ENCODE measurements around the gene MSN.

MSN gene

DNA sequence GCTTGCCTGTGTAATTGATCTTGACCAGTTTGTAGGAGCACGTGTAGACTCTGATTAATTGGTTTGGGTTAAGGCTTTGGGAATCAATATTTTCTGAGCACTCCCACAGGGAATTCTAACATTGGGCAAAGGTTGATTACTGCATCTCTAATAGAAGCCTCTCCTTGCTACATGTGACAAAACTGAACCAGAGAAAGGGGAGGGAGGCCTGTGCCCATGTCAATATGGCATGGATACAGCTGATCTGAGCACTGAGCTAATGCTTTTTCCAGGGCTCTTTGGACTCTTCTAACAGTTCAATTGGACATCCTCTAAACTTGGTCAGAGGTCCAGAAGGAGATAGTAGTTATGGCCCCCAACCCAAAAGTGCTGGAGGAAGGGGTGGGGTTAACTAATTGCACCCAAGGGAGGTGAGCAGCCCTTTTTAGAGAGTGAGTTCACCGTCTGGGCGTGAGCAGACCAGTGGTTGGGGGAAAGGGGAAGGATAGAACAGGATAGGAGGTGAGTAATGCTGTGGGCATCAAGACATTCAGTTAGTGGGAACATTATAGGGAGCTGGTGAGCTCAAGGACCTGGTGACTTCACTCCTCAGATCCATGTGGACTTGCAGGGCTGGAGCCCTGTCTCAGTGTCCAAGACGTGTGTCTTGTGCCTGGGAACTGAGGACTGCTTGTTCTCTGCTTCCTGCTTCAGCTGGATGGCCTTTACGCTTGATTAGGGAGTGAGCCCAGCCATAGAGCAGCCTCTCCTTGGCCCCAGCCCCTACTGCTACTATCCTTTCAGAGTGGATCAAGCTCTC, 22.8 kb downstream of the MSN start:
- H3K4me1 ChIP-seq (ENCODE audit: control insufficient read depth, insufficient read depth, low read length, poor library complexity, severe bottlenecking) = peaks cover 25% of the 10 kb centered on the region
- 70 to 95% methylated on average over 2 of the region's 5 CpGs for WGBS, 2 experiments (ENCODE audit: insufficient coverage in 2 of 2)
- no peaks in the 10 kb centered on the region for H3K9me3 ChIP-seq (ENCODE audit: control insufficient read depth, low read length)
- no peak overlapping the region for H3K27ac ChIP-seq (ENCODE audit: low read depth, low read length, severe bottlenecking)
- no peak overlapping the region for H3K4me3 ChIP-seq (ENCODE audit: extremely low read depth, insufficient read depth, low read length, poor library complexity, severe bottlenecking)
- peaks cover 9% of the 10 kb centered on the region for H3K36me3 ChIP-seq (ENCODE audit: control insufficient read depth, insufficient read depth, low read length)

GRCh38 chrX:65695849-65696449, 28.5 kb downstream of the MSN start:
- no CpG with 5 or more reads among the region's 3 CpGs for WGBS, 2 experiments (ENCODE audit: insufficient coverage in 2 of 2)
- H3K9me3 ChIP-seq (ENCODE audit: control insufficient read depth, low read length) = no peaks in the 10 kb centered on the region
- no peak overlapping the region for H3K4me3 ChIP-seq (ENCODE audit: extremely low read depth, insufficient read depth, low read length, poor library complexity, severe bottlenecking)
- H3K4me1 ChIP-seq (ENCODE audit: control insufficient read depth, insufficient read depth, low read length, poor library complexity, severe bottlenecking) = peaks cover 45% of the 10 kb centered on the region
- H3K36me3 ChIP-seq (ENCODE audit: control insufficient read depth, insufficient read depth, low read length) = peaks cover 18% of the 10 kb centered on the region
- H3K27ac ChIP-seq (ENCODE audit: low read depth, low read length, severe bottlenecking) = no peak overlapping the region

GRCh38 chrX:65696613-65697012, 29.2 kb downstream of the MSN start:
- Histone ChIP-seq H3K9me3 (ENCODE audit: control insufficient read depth, low read length) (no peaks in the 10 kb centered on the region), H3K27ac (ENCODE audit: low read depth, low read length, severe bottlenecking) (peak overlapping the region; percentile 78), H3K4me1 (ENCODE audit: control insufficient read depth, insufficient read depth, low read length, poor library complexity, severe bottlenecking) (peaks cover 45% of the 10 kb centered on the region), H3K4me3 (ENCODE audit: extremely low read depth, insufficient read depth, low read length, poor library complexity, severe bottlenecking) (no peak overlapping the region), H3K36me3 (ENCODE audit: control insufficient read depth, insufficient read depth, low read length) (peaks cover 24% of the 10 kb centered on the region)
- WGBS, 2 experiments (ENCODE audit: insufficient coverage in 2 of 2) = no CpG with 5 or more reads among the region's 3 CpGs

DNA sequence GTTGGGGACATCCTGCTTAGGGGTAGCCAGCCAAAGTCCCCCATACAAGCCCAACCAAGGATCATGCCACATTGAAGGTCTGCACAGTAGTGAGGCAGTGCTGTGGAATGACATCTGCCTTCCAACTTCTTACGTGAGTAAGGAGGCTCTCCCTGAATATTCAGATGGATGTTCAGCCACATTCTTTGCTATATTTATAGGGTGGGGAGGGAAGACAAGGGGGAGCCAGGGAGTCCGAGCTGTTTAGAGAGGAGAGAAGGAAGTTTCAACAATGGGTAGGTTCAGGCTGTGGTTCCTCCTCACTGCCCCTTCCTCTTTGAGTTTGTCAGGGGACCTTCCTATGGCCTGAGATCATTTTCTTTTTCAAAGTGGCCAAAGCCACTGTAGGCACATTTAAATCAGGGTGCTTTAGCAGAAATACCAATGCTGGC, 29.8 kb downstream of the MSN start:
- H3K36me3 ChIP-seq (ENCODE audit: control insufficient read depth, insufficient read depth, low read length) = peaks cover 21% of the 10 kb centered on the region
- H3K4me1 ChIP-seq (ENCODE audit: control insufficient read depth, insufficient read depth, low read length, poor library complexity, severe bottlenecking) = peaks cover 45% of the 10 kb centered on the region
- no peak overlapping the region for H3K4me3 ChIP-seq (ENCODE audit: extremely low read depth, insufficient read depth, low read length, poor library complexity, severe bottlenecking)
- 40 to 80% methylated on average over 1 of the region's 2 CpGs for WGBS, 2 experiments (ENCODE audit: insufficient coverage in 2 of 2)
- peak overlapping the region; percentile 78 for H3K27ac ChIP-seq (ENCODE audit: low read depth, low read length, severe bottlenecking)
- no peaks in the 10 kb centered on the region for H3K9me3 ChIP-seq (ENCODE audit: control insufficient read depth, low read length)

DNA sequence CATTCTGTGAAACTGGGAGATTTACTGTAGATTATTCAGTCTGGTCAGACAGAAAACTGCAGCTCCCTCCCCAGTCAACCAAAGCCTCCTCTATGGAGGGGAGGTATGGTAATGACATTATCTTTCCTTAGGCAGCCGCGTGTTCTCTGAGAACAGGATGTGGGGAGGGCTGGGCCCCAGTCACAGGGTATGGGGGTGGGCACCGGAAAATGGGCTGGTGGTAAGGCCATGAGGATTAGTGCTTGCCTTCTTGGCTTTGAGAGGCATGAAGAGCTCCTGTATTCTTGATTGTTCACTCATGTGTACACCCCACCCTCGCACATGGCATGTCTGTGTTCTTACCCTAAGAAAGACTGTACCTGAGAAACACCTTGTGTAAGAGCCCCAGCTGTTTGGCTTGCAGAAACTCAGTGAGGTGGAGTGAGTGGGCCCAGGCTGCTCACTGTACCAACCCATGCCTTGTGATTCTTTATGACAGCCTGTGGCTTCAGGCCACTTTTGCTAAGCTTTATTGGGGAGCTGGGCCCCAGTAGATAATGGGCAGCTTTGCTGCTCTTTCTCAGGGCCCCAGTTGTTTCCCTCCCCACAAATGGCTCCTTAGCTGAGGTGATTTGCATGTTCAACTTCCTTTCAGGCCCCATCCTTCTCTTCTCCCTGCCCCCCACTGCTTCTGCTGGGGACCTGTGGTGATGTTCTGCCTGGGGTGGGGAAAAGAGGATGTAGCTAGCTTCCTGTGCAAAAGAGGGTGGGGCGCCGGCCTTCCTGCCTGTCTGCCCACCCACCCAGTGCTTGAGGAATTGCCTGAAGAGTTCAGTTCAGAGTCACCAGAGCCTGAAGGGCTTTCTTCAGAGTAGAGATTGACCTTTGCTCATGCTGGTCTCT, 30.7 kb downstream of the MSN start:
- peak overlapping the region; percentile 78 for H3K27ac ChIP-seq (ENCODE audit: low read depth, low read length, severe bottlenecking)
- H3K4me3 ChIP-seq (ENCODE audit: extremely low read depth, insufficient read depth, low read length, poor library complexity, severe bottlenecking) = peak overlapping the region; percentile 2
- no peaks in the 10 kb centered on the region for H3K9me3 ChIP-seq (ENCODE audit: control insufficient read depth, low read length)
- H3K4me1 ChIP-seq (ENCODE audit: control insufficient read depth, insufficient read depth, low read length, poor library complexity, severe bottlenecking) = peaks cover 45% of the 10 kb centered on the region
- peaks cover 18% of the 10 kb centered on the region for H3K36me3 ChIP-seq (ENCODE audit: control insufficient read depth, insufficient read depth, low read length)
- WGBS, 2 experiments (ENCODE audit: insufficient coverage in 2 of 2) = 30 to 75% methylated on average over 2 of the region's 6 CpGs

DNA sequence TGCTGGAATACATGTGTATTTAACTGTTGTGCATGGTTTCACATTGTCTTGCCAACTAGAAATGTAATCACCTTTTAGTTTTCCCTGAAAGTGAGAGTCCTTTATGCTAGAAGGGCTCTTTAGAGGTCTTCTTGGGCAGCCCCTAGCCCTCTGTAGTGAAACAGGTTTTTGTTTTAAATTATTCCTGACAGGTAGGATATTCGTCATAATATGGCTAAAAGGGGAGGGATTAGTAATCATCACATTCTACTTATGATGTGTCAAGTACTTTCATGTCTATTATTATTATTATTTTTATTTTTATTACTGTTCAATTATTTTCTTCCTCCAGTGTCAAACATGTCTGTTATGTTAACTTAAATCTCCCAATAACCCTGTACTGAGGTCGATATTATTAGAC, 35.5 kb downstream of the MSN start:
- 100% methylated on average over 1 of the region's 2 CpGs; no CpG with 5 or more reads in 1 of the 2 experiments for WGBS, 2 experiments (ENCODE audit: insufficient coverage in 2 of 2)

GRCh38 chrX:65705439-65705838, 38.0 kb downstream of the MSN start:
- peaks cover 30% of the 10 kb centered on the region for H3K4me1 ChIP-seq (ENCODE audit: control insufficient read depth, insufficient read depth, low read length, poor library complexity, severe bottlenecking)
- H3K4me3 ChIP-seq (ENCODE audit: extremely low read depth, insufficient read depth, low read length, poor library complexity, severe bottlenecking) = no peak overlapping the region
- peak overlapping the region; percentile 83 for H3K27ac ChIP-seq (ENCODE audit: low read depth, low read length, severe bottlenecking)
- WGBS, 2 experiments (ENCODE audit: insufficient coverage in 2 of 2) = 53 to 100% methylated on average over 2 of the region's 5 CpGs
- H3K9me3 ChIP-seq (ENCODE audit: control insufficient read depth, low read length) = no peaks in the 10 kb centered on the region
- peaks cover 9% of the 10 kb centered on the region for H3K36me3 ChIP-seq (ENCODE audit: control insufficient read depth, insufficient read depth, low read length)

More for the DNA sequence above, 35.5 kb downstream of the MSN start:
- Histone ChIP-seq H3K4me3 (ENCODE audit: extremely low read depth, insufficient read depth, low read length, poor library complexity, severe bottlenecking) (no peak overlapping the region), H3K27ac (ENCODE audit: low read depth, low read length, severe bottlenecking) (no peak overlapping the region), H3K4me1 (ENCODE audit: control insufficient read depth, insufficient read depth, low read length, poor library complexity, severe bottlenecking) (peaks cover 44% of the 10 kb centered on the region), H3K9me3 (ENCODE audit: control insufficient read depth, low read length) (no peaks in the 10 kb centered on the region), H3K36me3 (ENCODE audit: control insufficient read depth, insufficient read depth, low read length) (peaks cover 18% of the 10 kb centered on the region)

DNA sequence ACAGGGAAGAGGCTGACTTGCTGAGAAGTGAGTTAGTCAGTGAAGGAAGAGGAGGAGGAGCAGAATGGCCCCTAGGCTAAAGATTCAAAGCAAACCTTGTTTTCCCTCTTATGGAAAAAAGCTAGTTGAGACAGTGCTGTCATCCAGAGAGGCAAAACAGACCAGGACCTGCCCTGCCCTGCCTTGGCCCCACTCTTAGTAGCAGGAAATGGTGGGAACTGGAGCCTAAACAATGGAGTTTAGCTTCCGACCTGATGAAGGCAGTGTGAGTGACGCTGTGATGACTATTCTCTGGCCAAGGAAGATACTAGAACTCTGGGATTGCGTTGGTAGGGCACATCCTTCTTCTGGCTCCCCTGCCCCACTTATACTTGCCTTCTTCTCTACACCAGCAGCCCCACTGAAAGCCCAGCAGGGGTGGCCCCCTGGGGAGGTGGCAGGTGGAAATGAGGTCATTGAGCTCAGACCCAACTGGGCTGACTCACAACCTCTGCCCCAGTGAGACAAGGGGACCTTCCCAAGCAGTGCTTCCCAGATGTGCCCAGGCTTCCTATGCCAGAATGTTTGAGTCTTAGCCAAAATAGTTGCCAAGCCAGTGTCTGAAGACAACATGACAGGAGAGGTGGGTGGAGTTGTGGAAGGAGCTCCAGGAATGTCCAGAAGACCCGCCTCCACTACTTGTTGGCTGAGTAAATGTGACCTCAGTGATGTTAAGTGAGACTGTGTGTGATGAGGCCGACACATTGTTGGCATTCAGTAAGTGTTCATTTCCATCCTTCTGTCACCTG, 38.8 kb downstream of the MSN start:
- Histone ChIP-seq H3K9me3 (ENCODE audit: control insufficient read depth, low read length) (no peaks in the 10 kb centered on the region), H3K4me3 (ENCODE audit: extremely low read depth, insufficient read depth, low read length, poor library complexity, severe bottlenecking) (no peak overlapping the region), H3K4me1 (ENCODE audit: control insufficient read depth, insufficient read depth, low read length, poor library complexity, severe bottlenecking) (peaks cover 30% of the 10 kb centered on the region), H3K36me3 (ENCODE audit: control insufficient read depth, insufficient read depth, low read length) (peaks cover 4% of the 10 kb centered on the region), H3K27ac (ENCODE audit: low read depth, low read length, severe bottlenecking) (peak overlapping the region; percentile 83)
- no CpG with 5 or more reads among the region's 5 CpGs for WGBS, 2 experiments (ENCODE audit: insufficient coverage in 2 of 2)

DNA sequence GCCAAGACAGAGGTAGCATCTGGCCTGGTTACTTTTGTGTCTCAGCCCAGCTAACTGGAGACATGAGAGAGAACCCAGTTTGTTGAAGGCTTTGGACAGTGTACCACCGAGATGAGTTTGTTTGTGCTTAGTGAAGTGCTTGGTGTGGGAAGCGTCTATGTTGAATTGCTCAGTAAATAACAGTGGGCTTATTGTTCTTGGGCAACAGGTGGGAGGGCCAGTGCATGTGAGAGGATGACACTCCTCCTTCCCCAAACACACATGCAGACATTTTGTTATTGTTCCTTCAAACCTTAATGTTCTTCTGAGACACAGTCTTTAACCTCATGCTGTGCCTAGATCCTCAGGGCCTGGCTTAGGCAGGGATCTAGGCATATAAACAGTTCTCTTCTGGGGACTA, 39.7 kb downstream of the MSN start:
- Histone ChIP-seq H3K27ac (ENCODE audit: low read depth, low read length, severe bottlenecking) (peak overlapping the region; percentile 83), H3K4me3 (ENCODE audit: extremely low read depth, insufficient read depth, low read length, poor library complexity, severe bottlenecking) (no peak overlapping the region)
- 60% methylated on average over 1 of the region's 2 CpGs; no CpG with 5 or more reads in 1 of the 2 experiments for WGBS, 2 experiments (ENCODE audit: insufficient coverage in 2 of 2)

More for the DNA sequence above, 39.7 kb downstream of the MSN start:
- H3K36me3 ChIP-seq (ENCODE audit: control insufficient read depth, insufficient read depth, low read length) = no peaks in the 10 kb centered on the region
- peaks cover 31% of the 10 kb centered on the region for H3K4me1 ChIP-seq (ENCODE audit: control insufficient read depth, insufficient read depth, low read length, poor library complexity, severe bottlenecking)
- H3K9me3 ChIP-seq (ENCODE audit: control insufficient read depth, low read length) = no peaks in the 10 kb centered on the region
